HT1080 (cell line): ENCODE results near the gene STS. TPM values are rescaled to one million over a fixed set of nuclear protein-coding genes. Genes with fewer than 3 reads are reported as not detected.
A peak's percentile ranks its signal among the peaks of the same experiment; 100 is the strongest.

Experiments used
- DNase-seq: peaks from one replicate; pipeline ENCODE4 v3.0.0-alpha.2; 2015; ENCODE audit warnings: low read depth
- total RNA-seq: library from RNA; depleted of rRNA; stranded (reverse); fragments of >200 nt; shearing (Covaris generic); gene quantifications from 2 replicates; pipeline ENCODE4 v1.2.3, GENCODE V29; 2014

The STS gene
- total RNA-seq, 1 experiment from 2014 or later, result 2.9 TPM

DNA sequence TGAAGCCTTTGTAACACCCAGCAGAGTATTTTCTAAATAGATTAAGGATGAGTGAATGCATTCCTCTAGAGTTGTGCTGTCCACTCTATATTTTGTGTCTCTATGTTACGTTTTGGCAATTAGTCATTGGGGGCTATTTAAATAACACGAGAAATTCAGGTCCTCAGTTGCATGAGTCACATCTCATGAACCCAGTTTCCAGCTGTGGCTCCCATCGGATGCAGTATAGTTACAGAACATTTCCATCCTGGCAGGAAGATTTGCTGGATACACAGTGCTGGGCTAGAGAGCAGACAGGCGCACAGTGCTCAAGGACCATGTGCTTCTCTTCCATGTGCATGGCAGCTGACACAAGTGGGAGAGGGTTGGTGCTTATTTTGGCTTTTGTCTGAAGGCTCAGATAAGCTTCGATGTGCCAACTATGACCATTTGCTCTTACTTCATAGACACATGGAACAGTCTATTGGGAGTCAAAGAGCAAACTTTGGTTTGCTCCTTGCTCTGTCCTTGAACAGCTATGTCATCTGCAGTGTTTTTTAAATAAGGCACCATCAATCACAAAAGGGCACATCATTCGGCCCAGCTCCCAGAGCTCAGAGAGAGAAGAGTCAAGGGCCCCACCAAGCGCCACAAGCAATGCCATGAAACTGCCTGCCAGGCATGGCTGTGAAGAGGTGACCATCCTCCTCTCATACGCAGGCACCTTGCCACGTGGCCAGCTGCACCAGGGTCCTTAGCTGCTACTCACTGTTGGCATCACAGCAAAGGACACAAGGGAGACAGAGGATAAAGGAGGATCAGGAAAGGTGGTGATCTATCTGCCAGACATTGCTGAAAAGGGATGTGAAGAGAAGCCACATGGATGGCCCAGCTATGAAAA lies 8.1 kb upstream of the STS start:
- DNase-seq, result peak; percentile 59

- no peak for DNase-seq
These were observed 4.4 kb upstream of the STS start for GRCh38 chrX:7143076-7143475.

- DNase-seq, result no peak
These were observed 3.5 kb upstream of the STS start for GRCh38 chrX:7143941-7144525.

DNA sequence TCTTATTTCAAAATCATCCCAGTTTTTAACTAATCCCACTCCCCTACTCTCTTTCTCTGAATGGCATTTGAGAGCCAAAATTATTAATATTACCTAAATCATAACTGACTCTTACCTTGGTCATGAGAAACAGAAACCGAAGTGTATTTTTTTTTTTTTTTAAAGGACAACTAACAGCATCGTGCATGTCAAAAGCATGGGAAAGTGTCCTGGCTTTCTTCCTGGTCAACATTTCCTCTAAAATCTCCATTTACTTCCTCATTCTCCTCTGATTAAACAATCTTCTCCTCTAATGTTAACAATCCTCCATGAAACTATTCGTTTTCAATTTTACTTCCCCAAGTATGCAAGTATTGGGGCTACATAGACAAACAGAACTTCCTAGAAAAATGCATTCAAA lies 2.1 kb upstream of the STS start:
- DNase-seq, result no peak

DNA sequence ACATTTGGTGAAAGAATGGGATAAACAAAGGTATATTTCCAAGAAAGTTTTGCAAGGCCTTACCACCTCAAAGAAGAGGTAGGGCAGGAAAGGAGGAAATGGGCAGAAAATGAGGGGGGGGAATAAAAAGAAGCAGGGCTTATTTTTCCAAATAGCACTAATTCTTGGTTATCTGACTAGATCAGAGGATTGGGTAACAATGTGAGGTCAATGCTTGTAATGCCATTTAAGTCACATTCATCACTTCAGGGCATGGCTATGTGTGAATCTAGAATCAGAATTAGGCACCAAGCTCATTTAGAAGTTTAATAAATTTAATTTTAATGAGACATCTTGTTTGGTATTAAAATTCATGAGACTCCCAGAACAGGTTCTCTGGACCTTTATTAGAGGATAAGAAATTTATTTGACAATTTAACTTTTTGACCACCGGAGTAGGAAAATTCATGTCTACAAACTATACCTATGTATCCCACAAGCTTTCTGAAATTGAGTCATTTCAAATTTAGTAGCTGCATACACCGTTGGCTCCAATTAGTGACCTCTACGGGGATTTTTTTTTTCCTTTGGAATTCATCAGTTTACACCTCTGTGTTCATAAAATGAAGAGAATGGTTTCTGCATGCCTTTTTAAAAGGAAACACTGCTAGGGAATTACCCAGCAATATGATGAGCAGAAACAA lies 1.4 kb upstream of the STS start:
- no peak for DNase-seq

DNA sequence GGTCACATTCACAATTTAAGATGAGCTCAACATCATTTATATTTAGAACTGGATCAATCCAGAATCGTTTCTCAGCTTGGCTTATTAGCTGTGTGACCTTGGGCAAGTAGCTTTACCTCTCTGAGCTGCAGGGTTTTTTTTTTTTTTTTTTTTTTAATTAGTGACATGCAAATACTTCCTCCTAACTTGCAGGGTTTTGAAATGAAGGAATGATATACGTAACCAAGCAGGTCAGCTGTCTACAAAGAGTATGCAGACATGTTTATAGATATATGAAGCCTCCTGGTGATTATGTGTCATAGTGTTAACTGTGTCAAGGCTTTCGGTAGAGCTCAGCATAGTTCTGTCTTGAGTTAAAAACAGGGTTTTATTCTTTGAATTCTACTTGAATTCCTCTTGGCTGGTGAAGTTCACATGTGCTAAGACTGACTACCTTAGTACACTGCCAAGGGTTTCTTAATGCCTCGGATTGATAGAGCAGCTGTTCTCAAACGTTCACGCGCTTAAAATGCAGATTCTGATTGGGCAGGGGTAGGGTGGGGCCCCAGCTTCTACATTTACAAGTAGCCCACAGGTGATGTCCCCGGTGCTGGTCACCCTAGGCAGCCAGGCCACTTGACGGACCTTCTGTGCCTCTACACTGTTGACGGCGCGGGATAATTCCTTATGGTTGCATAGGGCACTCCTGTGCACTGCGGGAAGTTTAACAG lies 654 bp upstream of the STS start:
- DNase-seq, result no peak

GRCh38 chrX:7147978-7148854 lies 704 bp downstream of the STS start, which contains the start of gene PUDP:
Gene PUDP, minus strand, starts transcription at chrX:7148153. Its CDS starts 40 bp downstream, at chrX:7148113.
- peak; percentile 71 for DNase-seq

DNA sequence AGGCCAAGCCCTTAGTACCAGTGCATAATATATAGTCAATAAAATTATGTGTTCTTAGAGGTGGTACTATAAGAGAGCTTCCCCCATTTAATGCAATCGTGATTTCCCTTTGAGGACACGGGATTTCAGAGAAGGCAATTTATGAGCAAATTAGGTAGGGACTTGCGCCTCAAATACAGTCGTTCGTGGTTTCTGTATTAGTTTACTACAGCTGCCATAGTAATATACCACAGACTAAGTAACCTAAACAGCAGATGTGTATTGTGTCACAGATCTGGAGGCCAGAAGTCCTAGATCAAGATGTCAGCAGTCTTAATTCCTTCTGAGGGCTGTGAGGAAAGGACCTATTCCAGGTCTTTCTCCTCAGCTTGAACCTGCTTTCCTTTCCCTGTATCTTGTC lies 1.9 kb downstream of the STS start:
- no peak for DNase-seq

- no peak for DNase-seq
These were observed 5.7 kb downstream of the STS start for GRCh38 chrX:7153231-7153630.

- no peak for DNase-seq
These were observed 6.6 kb downstream of the STS start for GRCh38 chrX:7154041-7154597.

- no peak for DNase-seq
These were observed 7.7 kb downstream of the STS start for GRCh38 chrX:7155163-7155562.

DNA sequence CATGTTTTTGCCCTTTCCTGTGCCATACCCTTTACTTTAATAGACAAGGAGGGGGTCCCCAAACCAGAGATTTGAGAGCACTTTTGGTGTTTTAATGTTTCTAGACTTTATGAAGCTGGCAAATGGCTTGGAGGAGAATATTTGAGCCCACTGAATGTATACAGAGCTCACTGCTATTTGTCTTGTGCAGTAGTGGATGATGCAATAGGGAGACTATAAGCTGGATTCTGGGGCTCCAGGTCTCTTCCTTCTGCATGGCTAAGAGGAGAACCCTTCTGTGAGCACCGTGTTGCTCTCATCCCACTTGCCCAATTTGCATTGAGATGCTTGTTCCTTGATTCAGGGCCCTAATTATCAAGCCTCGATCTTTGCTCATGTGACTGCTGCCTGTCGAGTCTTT lies 9.4 kb downstream of the STS start:
- DNase-seq, result no peak

DNA sequence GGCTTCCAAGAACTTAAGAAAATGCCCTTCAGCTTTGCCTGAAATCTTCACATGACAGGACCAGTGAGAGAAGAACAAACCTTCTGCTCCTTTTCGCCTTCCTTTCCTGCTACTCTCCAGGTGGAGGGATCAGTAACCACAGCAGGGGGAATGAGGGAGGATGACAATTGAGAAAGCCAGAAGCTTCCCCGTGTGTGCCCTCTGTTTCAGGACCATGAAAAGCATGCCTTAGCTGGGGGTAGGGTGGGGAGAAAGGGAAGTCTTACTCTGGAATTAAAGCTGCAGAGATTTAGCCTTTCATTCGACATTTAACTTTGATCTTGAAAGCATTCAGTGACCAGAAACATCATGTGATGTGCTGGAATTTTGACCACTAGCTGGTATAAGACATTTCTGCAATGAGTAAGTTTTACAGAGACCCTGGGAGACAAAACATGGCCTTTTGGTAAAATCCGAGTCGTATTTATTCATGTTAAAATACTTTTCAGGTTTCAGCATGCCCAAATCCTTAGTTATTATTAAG lies 11.0 kb downstream of the STS start:
- peak; percentile 1 for DNase-seq

- DNase-seq, result peak; percentile 54
These were observed 11.8 kb downstream of the STS start for GRCh38 chrX:7159149-7159861.

DNA sequence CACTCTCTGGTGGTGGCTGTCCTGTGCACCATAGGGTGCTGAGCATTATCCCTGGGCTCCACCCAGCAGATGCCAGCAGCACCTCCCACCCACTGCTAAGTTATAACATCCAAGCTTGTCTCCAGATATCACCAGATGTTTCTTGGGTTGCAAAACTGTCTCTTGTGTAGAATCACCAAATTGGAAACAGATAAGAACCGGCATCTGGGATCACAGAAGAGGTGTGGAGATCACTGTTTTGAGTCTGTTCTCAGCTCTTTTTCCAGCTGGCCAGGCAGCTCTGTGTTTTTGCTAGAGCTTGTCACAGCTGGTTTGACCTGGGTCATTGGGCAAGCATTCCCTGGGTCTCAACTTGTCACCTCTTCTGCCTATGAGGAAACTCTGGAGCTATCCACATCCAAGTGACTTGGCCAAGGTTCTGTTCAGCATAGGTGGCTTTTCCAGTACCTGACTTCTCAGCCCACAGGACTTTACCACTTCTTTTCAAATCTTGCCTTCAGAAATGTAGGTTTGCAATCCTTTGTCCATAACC lies 15.7 kb downstream of the STS start:
- no peak for DNase-seq

DNA sequence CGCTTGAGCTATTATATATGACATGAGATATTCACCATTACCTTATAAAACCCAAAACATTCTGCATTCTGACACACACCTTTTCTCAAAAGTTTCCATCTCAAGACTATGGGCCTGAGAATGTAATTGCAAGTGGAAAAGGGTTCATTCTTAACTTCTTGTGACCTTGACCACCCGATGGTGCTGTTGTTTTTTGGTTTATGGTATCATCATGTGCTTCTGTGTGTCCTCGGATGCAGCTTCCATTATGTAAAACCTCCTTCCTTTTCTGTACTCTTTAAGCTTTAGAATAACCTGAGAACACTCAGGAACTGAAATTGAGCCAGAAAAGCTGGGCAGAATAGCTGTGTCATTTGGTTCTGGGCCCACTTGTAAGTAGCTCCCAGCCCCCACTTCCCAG lies 16.7 kb downstream of the STS start:
- DNase-seq, result no peak

DNA sequence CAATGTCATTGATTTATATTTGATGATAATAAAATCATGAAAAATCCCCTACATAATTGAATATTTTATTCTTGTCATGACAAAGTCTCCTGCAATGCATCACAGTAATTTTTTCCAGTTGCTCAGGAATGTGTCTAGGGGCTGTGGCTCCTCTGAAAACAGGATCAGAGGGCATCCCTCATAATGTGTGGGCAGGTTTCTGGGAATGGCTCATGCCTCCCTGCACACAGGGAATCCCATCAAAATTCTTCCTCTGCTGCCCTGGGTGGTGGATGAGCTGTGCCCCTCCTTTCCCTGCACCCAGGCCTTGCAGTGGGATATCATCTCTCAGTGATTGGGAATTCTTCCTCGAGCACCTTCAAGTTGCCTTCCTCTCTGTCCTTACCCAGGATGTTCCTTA lies 20.9 kb downstream of the STS start:
- no peak for DNase-seq

- no peak for DNase-seq
These were observed 22.1 kb downstream of the STS start for GRCh38 chrX:7169627-7170026.

GRCh38 chrX:7170898-7171297 lies 23.4 kb downstream of the STS start:
- peak; percentile 53 for DNase-seq
